Measurements from ENCODE around the gene MVK.

MVK gene

DNA sequence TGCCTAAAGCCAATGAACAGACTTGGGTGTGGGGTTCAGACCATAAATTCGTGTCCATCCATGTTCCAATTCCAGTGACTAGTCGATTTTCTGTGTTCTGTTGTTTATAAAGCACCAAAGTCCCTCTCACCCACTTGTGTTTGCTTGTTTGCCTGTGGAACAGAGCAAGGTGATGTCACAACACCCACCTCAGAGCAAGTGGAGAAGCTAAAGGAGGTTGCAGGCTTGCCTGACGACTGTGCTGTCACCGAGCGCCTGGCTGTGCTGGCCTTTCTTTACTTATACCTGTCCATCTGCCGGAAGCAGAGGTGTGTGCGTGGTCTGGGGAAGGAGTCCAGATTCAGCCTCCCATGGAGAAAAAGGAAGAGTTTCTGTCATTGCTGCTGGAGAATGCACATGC, 6.0 kb downstream of the MVK start:
- H3K9ac ChIP-seq (ENCODE audit: low read length) = no peak overlapping the region
- no peaks in the 10 kb centered on the region for H3K9me2 ChIP-seq (ENCODE audit: low read depth, low read length)
- peaks cover 42% of the 10 kb centered on the region for H3K36me3 ChIP-seq (ENCODE audit: insufficient read depth, low read length)
- TF ChIP-seq, protein P1, sequence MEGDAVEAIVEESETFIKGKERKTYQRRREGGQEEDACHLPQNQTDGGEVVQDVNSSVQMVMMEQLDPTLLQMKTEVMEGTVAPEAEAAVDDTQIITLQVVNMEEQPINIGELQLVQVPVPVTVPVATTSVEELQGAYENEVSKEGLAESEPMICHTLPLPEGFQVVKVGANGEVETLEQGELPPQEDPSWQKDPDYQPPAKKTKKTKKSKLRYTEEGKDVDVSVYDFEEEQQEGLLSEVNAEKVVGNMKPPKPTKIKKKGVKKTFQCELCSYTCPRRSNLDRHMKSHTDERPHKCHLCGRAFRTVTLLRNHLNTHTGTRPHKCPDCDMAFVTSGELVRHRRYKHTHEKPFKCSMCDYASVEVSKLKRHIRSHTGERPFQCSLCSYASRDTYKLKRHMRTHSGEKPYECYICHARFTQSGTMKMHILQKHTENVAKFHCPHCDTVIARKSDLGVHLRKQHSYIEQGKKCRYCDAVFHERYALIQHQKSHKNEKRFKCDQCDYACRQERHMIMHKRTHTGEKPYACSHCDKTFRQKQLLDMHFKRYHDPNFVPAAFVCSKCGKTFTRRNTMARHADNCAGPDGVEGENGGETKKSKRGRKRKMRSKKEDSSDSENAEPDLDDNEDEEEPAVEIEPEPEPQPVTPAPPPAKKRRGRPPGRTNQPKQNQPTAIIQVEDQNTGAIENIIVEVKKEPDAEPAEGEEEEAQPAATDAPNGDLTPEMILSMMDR (IDR thresholded peaks at IDR 0.05; ENCODE audit: low read length) = no peak
- no peak for TF ChIP-seq EZH2 (IDR thresholded peaks at IDR 0.05; ENCODE audit: borderline replicate concordance, low read length)
- H3K4me2 ChIP-seq (ENCODE audit: low read length) = no peak overlapping the region
- H3F3A ChIP-seq (ENCODE audit: insufficient read depth, low read length) = no peaks in the 10 kb centered on the region
- no peaks in the 10 kb centered on the region for H3K79me2 ChIP-seq (ENCODE audit: insufficient read depth, low read length)
- no peaks in the 10 kb centered on the region for H4K20me1 ChIP-seq (ENCODE audit: insufficient read depth, low read length)
- H3K4me3 ChIP-seq (ENCODE audit: low read depth, low read length, poor library complexity, severe bottlenecking) = no peak overlapping the region
- no peak overlapping the region for H2AFZ ChIP-seq (ENCODE audit: low read length)
- no peaks in the 10 kb centered on the region for H3K9me3 ChIP-seq (ENCODE audit: low read length)
- H3K4me1 ChIP-seq (ENCODE audit: insufficient read depth, low read length, severe bottlenecking) = peaks cover 6% of the 10 kb centered on the region
- no peaks in the 10 kb centered on the region for H3K27me3 ChIP-seq (ENCODE audit: insufficient read depth, low read length)
- H3K27ac ChIP-seq (ENCODE audit: low read depth, low read length, poor library complexity, severe bottlenecking) = no peak overlapping the region

- Histone ChIP-seq H3K9me3 (ENCODE audit: low read length) (no peaks in the 10 kb centered on the region), H3K4me3 (ENCODE audit: low read depth, low read length, poor library complexity, severe bottlenecking) (no peak overlapping the region), H3K79me2 (ENCODE audit: insufficient read depth, low read length) (no peaks in the 10 kb centered on the region), H3K9ac (ENCODE audit: low read length) (no peak overlapping the region), H3F3A (ENCODE audit: insufficient read depth, low read length) (no peaks in the 10 kb centered on the region), H3K4me2 (ENCODE audit: low read length) (no peak overlapping the region), H2AFZ (ENCODE audit: low read length) (no peak overlapping the region), H3K36me3 (ENCODE audit: insufficient read depth, low read length) (peaks cover 42% of the 10 kb centered on the region), H3K27ac (ENCODE audit: low read depth, low read length, poor library complexity, severe bottlenecking) (no peak overlapping the region), H3K27me3 (ENCODE audit: insufficient read depth, low read length) (no peaks in the 10 kb centered on the region), H3K4me1 (ENCODE audit: insufficient read depth, low read length, severe bottlenecking) (no peaks in the 10 kb centered on the region), H4K20me1 (ENCODE audit: insufficient read depth, low read length) (no peaks in the 10 kb centered on the region), H3K9me2 (ENCODE audit: low read depth, low read length) (no peaks in the 10 kb centered on the region)
- no peak for TF ChIP-seq EZH2 (IDR thresholded peaks at IDR 0.05; ENCODE audit: borderline replicate concordance, low read length)
- TF ChIP-seq, protein P1 (IDR thresholded peaks at IDR 0.05; ENCODE audit: low read length) = no peak
Measured at GRCh38 chr12:109580272-109580671, 6.7 kb downstream of the MVK start.

GRCh38 chr12:109580684-109581333, 7.2 kb downstream of the MVK start:
- no peak overlapping the region for H3K4me3 ChIP-seq (ENCODE audit: low read depth, low read length, poor library complexity, severe bottlenecking)
- TF ChIP-seq, protein P1 (IDR thresholded peaks at IDR 0.05; ENCODE audit: low read length) = no peak
- TF ChIP-seq EZH2 (IDR thresholded peaks at IDR 0.05; ENCODE audit: borderline replicate concordance, low read length) = no peak
- H2AFZ ChIP-seq (ENCODE audit: low read length) = no peak overlapping the region
- no peaks in the 10 kb centered on the region for H3K9me3 ChIP-seq (ENCODE audit: low read length)
- H3K79me2 ChIP-seq (ENCODE audit: insufficient read depth, low read length) = no peaks in the 10 kb centered on the region
- no peak overlapping the region for H3K9ac ChIP-seq (ENCODE audit: low read length)
- H3K36me3 ChIP-seq (ENCODE audit: insufficient read depth, low read length) = peaks cover 39% of the 10 kb centered on the region
- no peaks in the 10 kb centered on the region for H3F3A ChIP-seq (ENCODE audit: insufficient read depth, low read length)
- no peak overlapping the region for H3K4me2 ChIP-seq (ENCODE audit: low read length)
- no peaks in the 10 kb centered on the region for H3K27me3 ChIP-seq (ENCODE audit: insufficient read depth, low read length)
- H4K20me1 ChIP-seq (ENCODE audit: insufficient read depth, low read length) = no peaks in the 10 kb centered on the region
- no peaks in the 10 kb centered on the region for H3K9me2 ChIP-seq (ENCODE audit: low read depth, low read length)
- no peaks in the 10 kb centered on the region for H3K4me1 ChIP-seq (ENCODE audit: insufficient read depth, low read length, severe bottlenecking)
- no peak overlapping the region for H3K27ac ChIP-seq (ENCODE audit: low read depth, low read length, poor library complexity, severe bottlenecking)

Data from OCI-LY1 (cell line).